ENCODE data around the gene GGCT. TPM values are rescaled to one million over a fixed set of nuclear protein-coding genes. Genes with fewer than 3 reads are reported as not detected.

Gene GGCT
- total RNA-seq, 1 experiment from 2014 or later: 89.5 TPM

DNA sequence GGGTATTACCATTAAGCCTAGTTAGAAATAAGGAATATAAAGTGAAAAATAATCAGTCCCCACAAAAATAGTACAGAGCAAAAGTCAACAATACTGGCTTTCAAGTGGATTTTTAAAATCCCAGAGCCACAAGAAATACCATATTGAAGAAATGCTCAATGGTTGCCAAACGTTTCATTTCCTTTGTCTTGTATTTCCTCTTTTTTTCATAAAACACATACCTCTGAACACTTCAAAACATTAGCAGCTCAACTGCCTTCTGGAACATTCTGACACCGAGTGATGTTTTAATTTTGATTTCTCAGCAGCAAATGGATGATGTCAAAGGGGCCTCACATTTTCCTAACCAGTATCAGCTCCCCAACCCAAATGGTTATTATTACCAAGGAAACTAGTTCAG, 36.6 kb downstream of the GGCT start:
- no peak for DNase-seq (ENCODE audit: low spot score)
- in situ Hi-C loops (cut with HindIII; ENCODE audit: low sequenced_read_pairs): no loop called here

GRCh38 chr7:30467271-30467670, 37.4 kb downstream of the GGCT start:
- in situ Hi-C loops (cut with HindIII; ENCODE audit: low sequenced_read_pairs): no loop called here
- DNase-seq (ENCODE audit: low spot score): no peak

GRCh38 chr7:30466266-30466665, 38.4 kb downstream of the GGCT start:
- no peak for DNase-seq (ENCODE audit: low spot score)
- in situ Hi-C loops (cut with HindIII; ENCODE audit: low sequenced_read_pairs): no loop called here

DNA sequence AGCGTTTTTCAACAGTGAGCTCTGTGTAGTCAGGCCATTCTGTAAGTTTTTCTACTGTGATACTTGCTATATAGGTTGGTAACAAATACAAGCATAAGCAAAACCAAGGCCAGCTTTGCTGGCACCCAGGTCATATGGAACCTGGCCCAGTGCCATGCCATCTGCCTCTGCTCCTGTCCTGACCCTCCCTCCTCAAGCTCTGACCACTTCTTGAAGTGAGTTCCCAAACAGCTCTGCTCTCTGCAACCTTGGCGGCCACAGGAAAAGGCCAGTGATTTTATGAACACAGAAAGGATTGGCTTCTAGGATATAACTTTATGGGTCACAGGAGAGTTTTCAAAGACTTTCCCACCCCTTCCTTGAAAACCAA, 38.8 kb downstream of the GGCT start:
- DNase-seq (ENCODE audit: low spot score): peak; percentile 86
- in situ Hi-C loops (cut with HindIII; ENCODE audit: low sequenced_read_pairs): no loop called here

DNA sequence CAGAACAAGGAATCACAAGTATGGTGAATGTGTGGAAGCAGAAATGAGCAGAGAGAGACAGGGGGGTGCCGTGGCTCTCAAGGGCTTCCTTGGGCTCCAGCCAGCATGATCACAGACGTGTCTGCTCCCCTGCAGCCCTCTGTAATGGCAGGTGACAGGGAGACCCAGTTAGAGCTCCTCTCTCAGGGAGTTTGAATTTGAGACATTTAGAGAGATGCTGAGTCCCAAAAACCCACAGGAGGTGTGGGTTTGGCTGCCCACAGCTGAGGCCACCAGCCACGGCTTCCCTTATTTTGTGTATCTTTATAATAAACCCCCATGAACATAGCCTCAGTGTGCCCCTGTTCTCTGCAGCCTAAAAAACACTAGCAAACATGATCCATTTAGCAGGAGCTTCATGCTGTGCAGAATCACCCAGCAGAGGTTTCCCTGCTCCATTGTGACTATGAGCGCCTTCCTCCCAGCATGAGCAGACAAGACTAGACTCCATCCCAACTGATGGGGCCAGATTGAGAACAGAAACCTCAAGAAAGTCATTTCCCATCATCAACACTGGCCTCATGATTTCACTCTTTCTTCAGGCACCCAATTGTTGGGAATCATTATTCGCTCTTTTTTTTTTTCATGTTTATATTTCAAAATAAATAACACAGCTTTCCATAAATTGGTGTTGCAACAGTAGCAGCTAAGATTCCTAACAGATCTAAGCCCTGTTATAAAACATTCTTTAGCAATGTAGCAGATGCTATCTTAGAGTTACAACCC, 39.4 kb downstream of the GGCT start:
- DNase-seq (ENCODE audit: low spot score): peak; percentile 59
- in situ Hi-C loops (cut with HindIII; ENCODE audit: low sequenced_read_pairs): no loop called here

GRCh38 chr7:30464231-30464671, 40.4 kb downstream of the GGCT start:
- peak; percentile 28 for DNase-seq (ENCODE audit: low spot score)
- in situ Hi-C loops (cut with HindIII; ENCODE audit: low sequenced_read_pairs): no loop called here

DNA sequence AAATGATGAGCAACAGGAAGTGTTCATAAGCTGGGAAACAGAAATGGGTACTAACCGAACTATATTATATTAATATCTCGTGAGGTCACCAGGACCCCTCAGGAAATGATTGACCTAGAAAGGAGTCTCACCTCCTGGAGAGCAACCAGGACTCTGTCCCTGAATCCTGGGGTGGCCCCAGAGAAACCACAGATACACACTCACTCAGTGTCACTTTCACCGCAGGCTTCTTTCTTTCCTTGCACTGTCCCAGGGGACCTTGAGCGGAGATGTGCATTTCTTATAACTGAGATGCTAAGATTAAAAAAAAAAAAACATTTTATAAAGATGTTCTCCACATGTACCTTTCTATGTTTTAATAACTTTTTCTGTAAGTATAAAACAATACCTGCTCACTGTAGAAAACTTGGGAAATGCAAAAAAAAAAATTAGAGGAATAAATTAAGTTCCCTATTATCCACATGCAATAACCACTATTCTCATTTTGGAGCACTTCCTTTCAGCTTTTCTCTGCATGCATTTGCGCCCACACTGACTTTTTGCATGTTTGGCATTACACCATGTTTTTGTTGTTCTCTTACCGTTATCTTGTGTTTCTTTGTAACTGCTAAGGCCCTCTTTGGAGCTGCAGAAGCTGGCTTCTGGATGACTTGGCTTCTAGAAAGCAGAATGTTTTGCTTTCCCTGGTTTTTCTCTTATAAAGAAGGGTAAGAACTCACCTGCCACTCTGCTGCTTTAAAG, 41.1 kb downstream of the GGCT start:
- no peak for DNase-seq (ENCODE audit: low spot score)
- in situ Hi-C loops (cut with HindIII; ENCODE audit: low sequenced_read_pairs): no loop called here

- DNase-seq (ENCODE audit: low spot score): no peak
- in situ Hi-C loops (cut with HindIII; ENCODE audit: low sequenced_read_pairs): no loop called here
Measured at GRCh38 chr7:30462179-30462578, 42.5 kb downstream of the GGCT start.

DNA sequence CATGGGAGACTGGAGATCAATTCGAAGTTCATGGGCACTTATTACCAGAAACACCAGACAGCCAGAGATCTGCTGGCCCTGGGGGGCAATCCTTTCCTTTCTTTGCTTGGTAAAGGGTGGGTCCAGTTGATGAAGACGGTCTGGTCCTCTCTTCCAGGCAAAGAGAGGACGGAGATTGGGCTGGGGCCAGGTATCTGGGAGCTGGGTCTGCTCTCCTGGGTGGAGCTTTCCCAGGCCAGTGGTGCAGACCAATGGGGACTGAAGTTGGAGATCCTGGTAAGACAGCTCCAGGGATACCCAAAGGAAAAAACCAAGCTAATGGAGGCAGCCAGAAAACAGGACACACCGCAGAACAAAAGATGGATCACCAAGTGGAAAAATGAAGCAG, 44.4 kb downstream of the GGCT start:
- DNase-seq (ENCODE audit: low spot score): no peak
- in situ Hi-C loops (cut with HindIII; ENCODE audit: low sequenced_read_pairs): no loop called here

DNA sequence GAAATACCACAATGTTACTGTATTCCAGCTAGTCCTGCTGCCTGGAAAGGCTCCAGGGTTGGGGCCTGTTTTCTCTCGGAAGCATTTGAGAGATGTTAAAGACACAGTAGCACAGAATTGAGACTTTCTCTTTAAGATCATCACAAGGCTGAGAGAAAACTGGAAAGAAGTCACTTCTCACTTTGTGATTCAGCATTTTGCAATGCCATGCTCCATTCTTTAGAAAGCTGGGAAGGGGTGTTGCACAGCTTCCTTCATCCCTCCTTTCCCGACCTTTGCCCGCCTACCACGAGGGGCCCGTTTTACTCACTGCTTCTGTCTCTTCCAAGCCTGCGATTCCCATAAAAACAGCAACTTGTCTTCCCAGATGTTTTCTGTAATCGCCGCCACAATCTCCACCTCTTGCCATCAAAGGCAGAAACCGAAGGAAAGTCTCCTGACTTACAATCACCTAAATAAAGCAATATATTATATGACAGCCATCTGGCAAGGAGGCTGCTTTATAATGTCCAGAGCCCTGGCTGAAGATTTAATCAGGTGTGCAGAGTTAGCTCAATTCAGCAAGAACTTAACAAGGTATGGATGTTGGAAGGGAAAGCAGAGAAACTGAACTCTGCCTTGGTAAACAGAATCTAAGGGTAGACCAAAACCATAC, 44.9 kb downstream of the GGCT start:
- DNase-seq (ENCODE audit: low spot score): no peak
- in situ Hi-C loops (cut with HindIII; ENCODE audit: low sequenced_read_pairs): no loop called here

GRCh38 chr7:30458311-30458710, 46.3 kb downstream of the GGCT start:
- in situ Hi-C loops (cut with HindIII; ENCODE audit: low sequenced_read_pairs): no loop called here
- DNase-seq (ENCODE audit: low spot score): no peak

DNA sequence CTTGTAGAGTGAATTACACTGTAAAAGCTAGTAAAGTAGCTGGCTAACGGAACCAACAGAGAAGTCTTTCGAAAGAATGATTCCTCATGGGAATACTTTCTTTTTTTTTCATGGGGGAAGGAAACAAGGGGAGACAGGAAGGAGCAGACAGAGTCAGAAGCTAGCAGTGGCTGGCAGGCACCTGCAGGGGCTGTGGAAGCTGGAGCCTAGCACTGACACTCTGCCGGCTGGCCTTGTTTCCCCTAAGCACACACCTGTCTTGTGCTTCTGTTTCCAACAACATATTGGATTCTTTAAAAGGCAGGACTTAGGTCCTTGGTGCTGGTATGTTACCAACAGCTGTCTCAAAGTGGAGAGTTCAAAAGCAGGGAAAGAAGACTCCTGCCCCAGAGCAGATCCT, 50.7 kb downstream of the GGCT start:
- in situ Hi-C loops (cut with HindIII; ENCODE audit: low sequenced_read_pairs): no loop called here
- DNase-seq (ENCODE audit: low spot score): no peak

DNA sequence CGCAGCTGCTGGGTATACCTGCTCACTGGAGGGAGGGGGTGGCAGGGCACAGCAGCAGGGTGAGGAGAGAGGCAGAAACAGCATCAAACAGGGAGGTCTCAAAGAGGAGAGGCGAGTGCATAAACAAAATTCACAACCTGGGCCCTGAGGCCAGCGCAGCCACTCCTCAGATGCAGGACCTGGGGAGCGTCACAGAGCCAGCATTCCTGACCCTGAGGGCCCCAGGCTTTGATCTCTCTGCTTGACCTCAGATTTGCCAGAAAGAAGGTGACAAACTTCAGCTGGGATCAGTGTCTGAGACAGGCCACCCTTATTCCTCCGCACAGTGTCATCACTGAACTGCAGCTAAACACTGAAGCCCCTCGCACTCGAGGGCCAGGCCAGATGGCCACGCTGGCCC, 51.6 kb downstream of the GGCT start:
- DNase-seq (ENCODE audit: low spot score): no peak
- in situ Hi-C loops (cut with HindIII; ENCODE audit: low sequenced_read_pairs): no loop called here

GRCh38 chr7:30452280-30452930, 52.2 kb downstream of the GGCT start:
- in situ Hi-C loops (cut with HindIII; ENCODE audit: low sequenced_read_pairs): no loop called here
- no peak for DNase-seq (ENCODE audit: low spot score)

GRCh38 chr7:30451539-30452279, 52.9 kb downstream of the GGCT start:
- DNase-seq (ENCODE audit: low spot score): no peak
- in situ Hi-C loops (cut with HindIII; ENCODE audit: low sequenced_read_pairs): no loop called here

GRCh38 chr7:30450983-30451497, 53.6 kb downstream of the GGCT start:
- in situ Hi-C loops (cut with HindIII; ENCODE audit: low sequenced_read_pairs): no loop called here
- DNase-seq (ENCODE audit: low spot score): no peak

GRCh38 chr7:30450240-30450982, 54.2 kb downstream of the GGCT start:
- in situ Hi-C loops (cut with HindIII; ENCODE audit: low sequenced_read_pairs): no loop called here
- no peak for DNase-seq (ENCODE audit: low spot score)

DNA sequence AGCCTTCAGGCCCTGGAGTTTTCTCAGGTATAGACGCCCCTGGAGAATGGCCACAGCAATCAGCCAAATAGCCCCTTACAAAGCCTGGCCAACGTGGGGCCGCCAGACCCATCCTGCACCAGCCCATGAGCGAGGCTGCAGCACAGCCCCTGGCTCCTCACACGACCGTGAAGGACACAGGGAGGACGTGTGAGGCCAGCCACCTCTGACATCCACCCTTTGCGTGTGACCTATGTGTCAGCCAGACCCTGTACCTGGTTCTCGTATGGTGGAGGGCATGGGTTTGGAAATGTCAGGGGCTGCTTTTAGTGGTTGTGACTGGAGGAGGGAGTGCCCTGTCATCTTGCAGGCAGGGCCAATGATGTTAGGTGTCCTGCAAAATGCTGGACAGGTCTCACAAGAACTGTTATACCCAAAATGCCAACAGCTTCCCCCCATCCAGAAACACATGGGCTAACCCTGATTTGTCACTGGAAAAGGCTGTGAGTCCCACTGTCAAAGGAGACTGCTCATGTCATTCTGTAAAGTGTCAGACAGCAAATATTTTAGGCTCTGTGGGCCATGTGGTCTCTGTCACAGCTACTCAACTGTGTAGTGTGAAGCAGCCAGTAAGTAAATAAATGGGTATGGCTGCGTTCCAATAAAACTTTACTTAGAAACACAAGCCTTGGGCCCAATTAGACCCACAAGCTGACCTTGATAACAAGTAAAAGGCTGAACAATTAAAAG, 56.0 kb downstream of the GGCT start:
- DNase-seq (ENCODE audit: low spot score): no peak
- in situ Hi-C loops (cut with HindIII; ENCODE audit: low sequenced_read_pairs): no loop called here

Measured in G401 (cell line).